Measurements from ENCODE around the gene RBFOX2. TPM values are rescaled to one million over a fixed set of nuclear protein-coding genes. Genes with fewer than 3 reads are reported as not detected.

RBFOX2 gene
- total and polyA plus RNA-seq, 2 donors (not counting 1 experiment from before 2014, with no cell fraction given), result not detected

GRCh38 chr22:35746946-35747703 is 281.5 kb downstream of the RBFOX2 start:
- Histone ChIP-seq H3K4me3 (ENCODE audit: control extremely low read depth in 1 of 5, extremely low read depth in 1 of 5, insufficient read depth in 1 of 5, low read depth in 2 of 5, low read length in 4 of 5) (no peak overlapping the region), H3K36me3 (replicated peaks in 1 of 2; ENCODE audit: control extremely low read depth in 1 of 2, control insufficient read depth in 1 of 2, extremely low read depth in 1 of 2, insufficient read depth in 2 of 2, low read length in 1 of 2) (no peaks in the 10 kb centered on the region), H3K79me2 (ENCODE audit: control insufficient read depth, insufficient read depth, low read length) (no peaks in the 10 kb centered on the region), H4K20me1 (ENCODE audit: control insufficient read depth, insufficient read depth, low read length, poor library complexity, severe bottlenecking) (no peaks in the 10 kb centered on the region), H3K9ac (ENCODE audit: low read length) (no peak overlapping the region), H3K27me3 (replicated peaks in 1 of 4; ENCODE audit: control extremely low read depth in 1 of 4, control insufficient read depth in 3 of 4, insufficient read depth in 4 of 4, low read length in 3 of 4) (peaks cover 4 to 78% (median 70%) of the 10 kb centered on the region in 4 experiments), H2AFZ (ENCODE audit: insufficient read depth, low read depth, low read length, poor library complexity, severe bottlenecking) (no peak overlapping the region), H3K4me1 (ENCODE audit: control insufficient read depth in 2 of 2, insufficient read depth in 2 of 2, low read length in 2 of 2) (peaks cover 13 to 29% of the 10 kb centered on the region in 2 donors), H3K4me2 (replicated peaks; ENCODE audit: low read depth, low read length, poor library complexity, severe bottlenecking) (no peak overlapping the region), H3K27ac (ENCODE audit: low read length in 2 of 2) (no peak overlapping the region), H3K9me3 (ENCODE audit: control extremely low read depth in 1 of 3, control insufficient read depth in 2 of 3, insufficient read depth in 1 of 3, low read length in 2 of 3) (peaks cover 0 to 3% (median 0%) of the 10 kb centered on the region in 3 donors)
- no peak overlapping the region for H3K4me3 Mint-ChIP-seq
- peaks cover 80% of the 10 kb centered on the region for H3K27me3 Mint-ChIP-seq
- H3K4me1 Mint-ChIP-seq, result peaks cover 33% of the 10 kb centered on the region
- DNase-seq (no peak), ATAC-seq (ENCODE audit: low read depth) (no peak)
- 100% methylated on average over 1 of the region's 4 CpGs for WGBS (ENCODE audit: insufficient coverage)
- no peaks in the 10 kb centered on the region for H3K9me3 Mint-ChIP-seq (ENCODE audit: insufficient read depth)
- intact Hi-C loops (cut with micrococcal nuclease), result no loop called here
- POLR2A ChIA-PET, result no interaction called here
- CTCF ChIA-PET, result interaction anchor here (0.6 kb wide), 1 partner anchor 203 kb away, joined by 3 read pairs; no protein-coding TSS in a partner anchor
- TF ChIP-seq, protein P1, sequence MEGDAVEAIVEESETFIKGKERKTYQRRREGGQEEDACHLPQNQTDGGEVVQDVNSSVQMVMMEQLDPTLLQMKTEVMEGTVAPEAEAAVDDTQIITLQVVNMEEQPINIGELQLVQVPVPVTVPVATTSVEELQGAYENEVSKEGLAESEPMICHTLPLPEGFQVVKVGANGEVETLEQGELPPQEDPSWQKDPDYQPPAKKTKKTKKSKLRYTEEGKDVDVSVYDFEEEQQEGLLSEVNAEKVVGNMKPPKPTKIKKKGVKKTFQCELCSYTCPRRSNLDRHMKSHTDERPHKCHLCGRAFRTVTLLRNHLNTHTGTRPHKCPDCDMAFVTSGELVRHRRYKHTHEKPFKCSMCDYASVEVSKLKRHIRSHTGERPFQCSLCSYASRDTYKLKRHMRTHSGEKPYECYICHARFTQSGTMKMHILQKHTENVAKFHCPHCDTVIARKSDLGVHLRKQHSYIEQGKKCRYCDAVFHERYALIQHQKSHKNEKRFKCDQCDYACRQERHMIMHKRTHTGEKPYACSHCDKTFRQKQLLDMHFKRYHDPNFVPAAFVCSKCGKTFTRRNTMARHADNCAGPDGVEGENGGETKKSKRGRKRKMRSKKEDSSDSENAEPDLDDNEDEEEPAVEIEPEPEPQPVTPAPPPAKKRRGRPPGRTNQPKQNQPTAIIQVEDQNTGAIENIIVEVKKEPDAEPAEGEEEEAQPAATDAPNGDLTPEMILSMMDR (IDR thresholded peaks at IDR 0.05), result no peak
- TF ChIP-seq EZH2 (IDR thresholded peaks at IDR 0.05; ENCODE audit: borderline replicate concordance, insufficient read depth, low read depth, low read length, poor library complexity, severe bottlenecking), result no peak
- H3K27ac Mint-ChIP-seq, result no peak overlapping the region

- ATAC-seq (ENCODE audit: low read depth) (no peak), DNase-seq (no peak)
- peaks cover 81% of the 10 kb centered on the region for H3K27me3 Mint-ChIP-seq
- Histone ChIP-seq H3K9ac (ENCODE audit: low read length) (no peak overlapping the region), H3K79me2 (ENCODE audit: control insufficient read depth, insufficient read depth, low read length) (no peaks in the 10 kb centered on the region), H3K27me3 (replicated peaks in 1 of 4; ENCODE audit: control extremely low read depth in 1 of 4, control insufficient read depth in 3 of 4, insufficient read depth in 4 of 4, low read length in 3 of 4) (peaks cover 4 to 81% (median 69%) of the 10 kb centered on the region in 4 experiments), H3K4me3 (ENCODE audit: control extremely low read depth in 1 of 5, extremely low read depth in 1 of 5, insufficient read depth in 1 of 5, low read depth in 2 of 5, low read length in 4 of 5) (no peak overlapping the region), H4K20me1 (ENCODE audit: control insufficient read depth, insufficient read depth, low read length, poor library complexity, severe bottlenecking) (no peaks in the 10 kb centered on the region), H2AFZ (ENCODE audit: insufficient read depth, low read depth, low read length, poor library complexity, severe bottlenecking) (no peak overlapping the region), H3K4me2 (replicated peaks; ENCODE audit: low read depth, low read length, poor library complexity, severe bottlenecking) (no peak overlapping the region), H3K27ac (ENCODE audit: low read length in 2 of 2) (no peak overlapping the region), H3K9me3 (ENCODE audit: control extremely low read depth in 1 of 3, control insufficient read depth in 2 of 3, insufficient read depth in 1 of 3, low read length in 2 of 3) (peaks cover 0 to 3% (median 0%) of the 10 kb centered on the region in 3 donors), H3K36me3 (replicated peaks in 1 of 2; ENCODE audit: control extremely low read depth in 1 of 2, control insufficient read depth in 1 of 2, extremely low read depth in 1 of 2, insufficient read depth in 2 of 2, low read length in 1 of 2) (no peaks in the 10 kb centered on the region), H3K4me1 (ENCODE audit: control insufficient read depth in 2 of 2, insufficient read depth in 2 of 2, low read length in 2 of 2) (peaks cover 8 to 24% of the 10 kb centered on the region in 2 donors)
- peaks cover 28% of the 10 kb centered on the region for H3K4me1 Mint-ChIP-seq
- ChIA-PET CTCF (no interaction called here), POLR2A (no interaction called here)
- intact Hi-C loops (cut with micrococcal nuclease), result no loop called here
- no peaks in the 10 kb centered on the region for H3K9me3 Mint-ChIP-seq (ENCODE audit: insufficient read depth)
- TF ChIP-seq, protein P1 (IDR thresholded peaks at IDR 0.05), result no peak
- no peak for TF ChIP-seq EZH2 (IDR thresholded peaks at IDR 0.05; ENCODE audit: borderline replicate concordance, insufficient read depth, low read depth, low read length, poor library complexity, severe bottlenecking)
- no peak overlapping the region for H3K4me3 Mint-ChIP-seq
- WGBS (ENCODE audit: insufficient coverage), result 97% methylated on average over 6 of the region's 9 CpGs
- no peak overlapping the region for H3K27ac Mint-ChIP-seq
Observed at GRCh38 chr22:35746248-35746647, 282.4 kb downstream of the RBFOX2 start.

All from B cell (primary cell).